Hematopoietic multipotent progenitor cell treated with erythropoietin and hydrocortisone succinate and interleukin-3 and kit ligand, for 4 days (in vitro differentiated cells): ENCODE measurements around the gene ATRN.
A peak's percentile ranks its signal among the peaks of the same experiment; 100 is the strongest.
"Not testable (repeated sequence)": the region's sequence is repeated elsewhere in the genome, so short reads cannot be mapped to it uniquely, and the experiment has no call there.

Experiments used
- DNase-seq: peaks from one replicate; pipeline ENCODE4 v3.0.0-alpha.2; 2015

ATRN gene

GRCh38 chr20:3576363-3576762 lies 105.5 kb downstream of the ATRN start:
- DNase-seq: no peak

GRCh38 chr20:3577366-3577765 lies 106.5 kb downstream of the ATRN start:
- DNase-seq: peak; percentile 33

GRCh38 chr20:3580412-3580811 lies 109.6 kb downstream of the ATRN start:
- no peak for DNase-seq

GRCh38 chr20:3583765-3584164 lies 112.9 kb downstream of the ATRN start:
- no peak for DNase-seq

GRCh38 chr20:3586093-3586492 lies 115.3 kb downstream of the ATRN start:
- no peak for DNase-seq

- no peak for DNase-seq
Measured at GRCh38 chr20:3590164-3590563, 119.3 kb downstream of the ATRN start.

- DNase-seq: no peak
Measured at GRCh38 chr20:3592931-3593330, 122.1 kb downstream of the ATRN start.

- DNase-seq: no peak
Measured at GRCh38 chr20:3595541-3595940, 124.7 kb downstream of the ATRN start.

- peak; percentile 19 for DNase-seq
Measured at GRCh38 chr20:3603108-3603507, 132.3 kb downstream of the ATRN start.

- DNase-seq: not testable (repeated sequence)
Measured at GRCh38 chr20:3605386-3605886, 134.6 kb downstream of the ATRN start.

GRCh38 chr20:3606021-3606420 lies 135.2 kb downstream of the ATRN start:
- peak; percentile 83 for DNase-seq

- DNase-seq: no peak
Measured at GRCh38 chr20:3611901-3612300, 141.1 kb downstream of the ATRN start.

GRCh38 chr20:3612795-3613572 lies 142.2 kb downstream of the ATRN start:
- DNase-seq: no peak

- DNase-seq: no peak
Measured at GRCh38 chr20:3613821-3614440, 143.1 kb downstream of the ATRN start.

- no peak for DNase-seq
Measured at GRCh38 chr20:3614466-3614865, 143.6 kb downstream of the ATRN start.

GRCh38 chr20:3615171-3615840 lies 144.5 kb downstream of the ATRN start:
- DNase-seq: not testable (repeated sequence)

GRCh38 chr20:3616250-3616649 lies 145.4 kb downstream of the ATRN start:
- DNase-seq: no peak

- no peak for DNase-seq
Measured at GRCh38 chr20:3621111-3621510, 150.3 kb downstream of the ATRN start.

GRCh38 chr20:3622406-3622805 lies 151.6 kb downstream of the ATRN start:
- no peak for DNase-seq

GRCh38 chr20:3627476-3627875 lies 156.7 kb downstream of the ATRN start:
- DNase-seq: no peak

GRCh38 chr20:3628502-3629314 lies 157.9 kb downstream of the ATRN start:
- no peak for DNase-seq

GRCh38 chr20:3629893-3630292 lies 159.1 kb downstream of the ATRN start:
- no peak for DNase-seq

- no peak for DNase-seq
Measured at GRCh38 chr20:3630429-3630828, 159.6 kb downstream of the ATRN start.
